NCI-H2107 (cell line): ENCODE results near the gene ST3GAL2.
"Not testable (repeated sequence)": the region's sequence is repeated elsewhere in the genome, so short reads cannot be mapped to it uniquely, and the experiment has no call there.

Experiments
- DNase-seq: peaks from one replicate; lab custom pipeline; 2025; lab: John Stamatoyannopoulos, UW

The ST3GAL2 gene

GRCh38 chr16:70332728-70333127, 106.2 kb downstream of the ST3GAL2 start:
- not testable (repeated sequence) for DNase-seq

- no peak for DNase-seq
Measured at GRCh38 chr16:70331588-70332358, 107.1 kb downstream of the ST3GAL2 start.

- no peak for DNase-seq
Measured at GRCh38 chr16:70331091-70331490, 107.8 kb downstream of the ST3GAL2 start.
